Natural killer cell (primary cell): ENCODE data around the gene KRI1. TPM values are rescaled to one million over a fixed set of nuclear protein-coding genes. Genes with fewer than 3 reads are reported as not detected.

Experiments used
- ATAC-seq, 3 donors: fragments of 150-1000 bp in 2 of 3; fragments of 200-7000 bp in 1 of 3; cut with Tn5 transposase; 1 replicate in 1 of 3; 2 replicates in 2 of 3; pipeline ENCODE4 v1.10.0; 2021; ENCODE audit warnings: mild to moderate bottlenecking in 2 of 3, moderate library complexity in 2 of 3
- DNase-seq, 2 donors: peaks; one replicate each; pipeline versions ENCODE4 v3.0.0 to v3.0.0-alpha.2; 2013 to 2021; ENCODE audit warnings: mixed read lengths in 1 of 2
- H3K27ac ChIP-seq: one replicate; pipeline ENCODE4 v1.5.1; 2013; ENCODE audit warnings: mild to moderate bottlenecking, low read length
- H3K27me3 ChIP-seq: one replicate; pipeline ENCODE4 v1.6.1; 2013; ENCODE audit warnings: low read length; ENCODE audit not compliant: control insufficient read depth, insufficient read depth
- H3K36me3 ChIP-seq: one replicate; pipeline ENCODE4 v1.6.1; 2013; ENCODE audit warnings: low read length; ENCODE audit not compliant: control insufficient read depth, insufficient read depth
- H3K4me1 ChIP-seq: one replicate; pipeline ENCODE4 v1.6.1; 2013; ENCODE audit warnings: low read length; ENCODE audit not compliant: control insufficient read depth, insufficient read depth
- H3K4me3 ChIP-seq: one replicate; pipeline ENCODE4 v1.5.1; 2013; ENCODE audit warnings: low read length
- H3K9me3 ChIP-seq: one replicate; pipeline ENCODE4 v1.6.1; 2013; ENCODE audit warnings: low read length; ENCODE audit not compliant: control insufficient read depth, insufficient read depth
- H3K27ac Mint-ChIP-seq, 2 donors: one replicate each; pipeline ENCODE4 v1.8.0; 2022; ENCODE audit warnings: mild to moderate bottlenecking in 2 of 2, mixed read lengths in 2 of 2, moderate library complexity in 1 of 2
- H3K27me3 Mint-ChIP-seq, 2 donors: one replicate each; pipeline ENCODE4 v1.8.0; 2022; ENCODE audit warnings: low read depth in 2 of 2, mixed read lengths in 2 of 2
- H3K36me3 Mint-ChIP-seq: one replicate; pipeline ENCODE4 v1.8.0; 2022; ENCODE audit warnings: mixed read lengths
- H3K4me1 Mint-ChIP-seq, 2 donors: one replicate each; pipeline ENCODE4 v1.8.0; 2022; ENCODE audit warnings: mixed read lengths in 2 of 2
- H3K4me3 Mint-ChIP-seq: one replicate; pipeline ENCODE4 v1.8.0; 2022; ENCODE audit warnings: mild to moderate bottlenecking, moderate library complexity, mixed read lengths
- H3K9me3 Mint-ChIP-seq, 2 donors: one replicate each; pipeline ENCODE4 v1.8.0; 2022; ENCODE audit warnings: mixed read lengths in 2 of 2
- CTCF ChIP-seq: fragments of 200-600 bp; IDR thresholded peaks from one replicate; pipeline ENCODE4 v1.8.0; 2022; ENCODE audit warnings: antibody characterized with exemption
- WGBS: methylation state at CpG from one replicate; pipeline ENCODE4 v1.1.7; 2013; ENCODE audit warnings: missing lambda C conversion rate; ENCODE audit not compliant: insufficient coverage; 5-methylcytosine and 5-hydroxymethylcytosine counted together
- intact Hi-C: fragments of 100-400 bp; cut with micrococcal nuclease; formaldehyde crosslinking; loops from one replicate; pipeline ENCODE4 v1.14.2; 2022
- total RNA-seq, 4 donors: library from RNA; stranded (reverse); fragments of 120-200 nt in 1 of 4; gene quantifications; one replicate each; pipeline versions ENCODE4 v1.2.3 to v1.2.4, GENCODE V29; 2013 to 2022

The KRI1 gene
- total RNA-seq, 3 donors from 2014 or later (not counting 1 experiment from before 2014, with no cell fraction given): 36.6 to 53.0 (median 49.5) TPM

DNA sequence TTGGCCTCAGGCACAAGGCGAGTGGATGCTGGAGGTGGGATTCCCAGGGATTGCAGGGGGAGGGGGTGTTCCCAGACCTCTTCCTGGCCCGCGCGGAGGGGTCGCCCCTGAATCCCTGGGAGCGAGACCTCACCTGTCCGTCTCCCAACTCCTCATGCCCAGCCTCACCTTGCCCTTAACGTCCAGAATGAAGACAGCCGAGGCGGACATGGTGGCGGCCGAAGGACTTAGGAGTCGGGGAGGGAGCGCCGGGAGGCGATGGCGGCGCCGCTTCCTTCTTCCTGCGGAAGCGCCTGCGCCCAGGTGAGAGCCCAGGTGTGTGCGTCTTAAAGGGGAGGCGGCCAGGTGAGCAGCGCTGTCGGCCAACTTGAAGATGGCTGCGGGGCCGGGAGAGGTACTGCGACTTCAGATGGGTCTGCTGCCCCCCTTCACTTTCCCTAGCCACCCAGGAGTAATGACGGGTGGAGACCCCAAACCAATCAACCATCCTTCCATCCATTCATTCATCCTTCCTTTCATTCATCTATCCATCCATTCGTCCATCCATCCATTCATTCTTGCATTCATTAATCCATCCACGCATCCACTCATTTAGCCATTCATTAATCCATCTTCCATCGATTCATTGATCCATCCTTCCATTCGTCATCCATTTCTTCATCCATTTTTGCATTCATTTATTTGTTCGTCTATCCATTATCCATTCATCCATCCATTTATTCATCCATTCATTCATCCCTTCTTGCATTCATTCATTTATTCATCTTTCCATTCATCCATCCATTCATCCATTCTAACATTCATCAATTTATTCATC, 21.4 kb upstream of the KRI1 start, which contains the start of gene AP1M2:
AP1M2 (minus strand) TSS at position 291 of the 817 bp plus-strand sequence; CDS start at position 210, 81 bp downstream.
- intact Hi-C loops: no loop called here
- no peak within 1 kb of the TSS for H3K27ac ChIP-seq
- ATAC-seq (no peak), DNase-seq (no peak)
- no peaks in the 10 kb centered on the region for H3K9me3 Mint-ChIP-seq
- no peaks in the 10 kb centered on the region for H3K36me3 ChIP-seq
- H3K4me3 Mint-ChIP-seq: no peak within 1 kb of the TSS
- H3K9me3 ChIP-seq: no peaks in the 10 kb centered on the region
- H3K27me3 Mint-ChIP-seq: peaks cover 0 to 7% of the 10 kb centered on the region in 2 donors
- peaks cover 19% of the 10 kb centered on the region for H3K4me1 ChIP-seq
- H3K27ac Mint-ChIP-seq: no peak within 1 kb of the TSS
- 45% methylated on average over 35 of the region's 35 CpGs for WGBS
- H3K27me3 ChIP-seq: peaks cover 2% of the 10 kb centered on the region
- no peak for TF ChIP-seq CTCF
- no peak within 1 kb of the TSS for H3K4me3 ChIP-seq
- no peaks in the 10 kb centered on the region for H3K36me3 Mint-ChIP-seq
- peaks cover 6 to 12% of the 10 kb centered on the region in 2 donors for H3K4me1 Mint-ChIP-seq

- Histone ChIP-seq H3K9me3 (no peaks in the 10 kb centered on the region), H3K27ac (no peak overlapping the region), H3K4me1 (peaks cover 23% of the 10 kb centered on the region), H3K36me3 (no peaks in the 10 kb centered on the region), H3K4me3 (no peak overlapping the region), H3K27me3 (peaks cover 2% of the 10 kb centered on the region)
- DNase-seq (no peak), ATAC-seq (no peak)
- Mint-ChIP-seq H3K27ac (no peak overlapping the region), H3K36me3 (no peaks in the 10 kb centered on the region), H3K9me3 (no peaks in the 10 kb centered on the region), H3K4me3 (no peak overlapping the region), H3K4me1 (peaks cover 6 to 13% of the 10 kb centered on the region in 2 donors), H3K27me3 (peaks cover 0 to 7% of the 10 kb centered on the region in 2 donors)
- intact Hi-C loops: no loop called here
- no peak for TF ChIP-seq CTCF
- WGBS: 95% methylated on average over 6 of the region's 6 CpGs
Measured at GRCh38 chr19:10586396-10586795, 20.6 kb upstream of the KRI1 start.

- Mint-ChIP-seq H3K9me3 (no peaks in the 10 kb centered on the region), H3K27me3 (peaks cover 0 to 7% of the 10 kb centered on the region in 2 donors), H3K4me1 (peaks cover 12 to 21% of the 10 kb centered on the region in 2 donors), H3K4me3 (no peak overlapping the region), H3K36me3 (no peaks in the 10 kb centered on the region), H3K27ac (no peak overlapping the region)
- H3K36me3 ChIP-seq: no peaks in the 10 kb centered on the region
- no peaks in the 10 kb centered on the region for H3K9me3 ChIP-seq
- intact Hi-C loops: no loop called here
- DNase-seq (no peak), ATAC-seq (no peak)
- peaks cover 27% of the 10 kb centered on the region for H3K4me1 ChIP-seq
- H3K27ac ChIP-seq: no peak overlapping the region
- TF ChIP-seq CTCF: no peak
- no peak overlapping the region for H3K4me3 ChIP-seq
- H3K27me3 ChIP-seq: peaks cover 2% of the 10 kb centered on the region
- WGBS: 95% methylated on average over 9 of the region's 9 CpGs
Measured at GRCh38 chr19:10583036-10583776, 17.4 kb upstream of the KRI1 start.
